HG02678 (cell line): ENCODE results near the gene CUEDC2.
"Not testable (repeated sequence)": the region's sequence is repeated elsewhere in the genome, so short reads cannot be mapped to it uniquely, and the experiment has no call there.

ENCODE experiments used
- ATAC-seq: cut with Tn5 transposase; IDR thresholded peaks from one replicate; pipeline ENCODE4 v1.9.1; 2021; ENCODE audit warnings: mild to moderate bottlenecking, moderate library complexity; ENCODE audit not compliant: unreplicated experiment

The CUEDC2 gene

GRCh38 chr10:102455893-102456471 lies 23.6 kb upstream of the CUEDC2 start:
- no peak for ATAC-seq

- ATAC-seq: not testable (repeated sequence)
These were observed 22.5 kb upstream of the CUEDC2 start for GRCh38 chr10:102454662-102455487.

GRCh38 chr10:102453502-102453901 lies 21.1 kb upstream of the CUEDC2 start:
- no peak for ATAC-seq

GRCh38 chr10:102452672-102453340 lies 20.4 kb upstream of the CUEDC2 start:
- ATAC-seq: no peak

GRCh38 chr10:102451105-102451969 lies 19.0 kb upstream of the CUEDC2 start, which contains the start of gene C10orf95:
Gene C10orf95 (minus strand): TSS chr10:102451543. CDS start chr10:102451093, 450 bp downstream.
- ATAC-seq: no peak

- ATAC-seq: peak; percentile 76
These were observed 18.2 kb upstream of the CUEDC2 start for GRCh38 chr10:102450374-102451104.

GRCh38 chr10:102450124-102450373 lies 17.7 kb upstream of the CUEDC2 start:
- ATAC-seq: peak; percentile 1

GRCh38 chr10:102449321-102450123 lies 17.1 kb upstream of the CUEDC2 start:
- peak; percentile 52 for ATAC-seq

- no peak for ATAC-seq
These were observed 12.5 kb upstream of the CUEDC2 start for GRCh38 chr10:102444851-102445250.

- ATAC-seq: no peak
These were observed 6.0 kb upstream of the CUEDC2 start for GRCh38 chr10:102438374-102438773.

GRCh38 chr10:102437515-102437914 lies 5.1 kb upstream of the CUEDC2 start:
- ATAC-seq: no peak

- ATAC-seq: no peak
These were observed 3.9 kb upstream of the CUEDC2 start for GRCh38 chr10:102436312-102436711.

GRCh38 chr10:102435529-102436233 lies 3.3 kb upstream of the CUEDC2 start:
- ATAC-seq: no peak

- no peak for ATAC-seq
These were observed 2.7 kb upstream of the CUEDC2 start for GRCh38 chr10:102435133-102435497.

GRCh38 chr10:102434394-102435132 lies 2.2 kb upstream of the CUEDC2 start:
- ATAC-seq: no peak

GRCh38 chr10:102433619-102434046 lies 1.3 kb upstream of the CUEDC2 start:
- no peak for ATAC-seq

GRCh38 chr10:102431452-102432124 lies 786 bp downstream of the CUEDC2 start:
- ATAC-seq: no peak

- no peak for ATAC-seq
These were observed 2.9 kb downstream of the CUEDC2 start for GRCh38 chr10:102429468-102429867.
